Adipocyte (in vitro differentiated cells): ENCODE measurements around the gene ZSCAN29.
"Not testable (repeated sequence)": the region's sequence is repeated elsewhere in the genome, so short reads cannot be mapped to it uniquely, and the experiment has no call there.

ENCODE experiments used
- DNase-seq: peaks from one replicate; pipeline ENCODE4 v3.0.0-alpha.2; 2015; ENCODE audit warnings: low read depth
- H3K27me3 ChIP-seq: replicated peaks from 2 replicates; pipeline ENCODE4 v1.7.0; 2013; ENCODE audit warnings: mild to moderate bottlenecking, low read length, moderate library complexity; ENCODE audit not compliant: control insufficient read depth, insufficient read depth
- H3K36me3 ChIP-seq: 2 replicates; pipeline ENCODE4 v1.7.0; 2013; ENCODE audit warnings: low read length, mild to moderate bottlenecking, moderate library complexity; ENCODE audit not compliant: control insufficient read depth, insufficient read depth, severe bottlenecking
- H3K4me1 ChIP-seq: 2 replicates; pipeline ENCODE4 v1.7.0; 2013; ENCODE audit warnings: mild to moderate bottlenecking, low read length, moderate library complexity; ENCODE audit not compliant: control insufficient read depth, insufficient read depth
- H3K4me3 ChIP-seq: 2 replicates; pipeline ENCODE4 v1.7.0; 2013; ENCODE audit warnings: mild to moderate bottlenecking, low read length, moderate library complexity
- H3K9ac ChIP-seq: 2 replicates; pipeline ENCODE4 v1.7.0; 2013; ENCODE audit warnings: mild to moderate bottlenecking, low read length, moderate library complexity
- H3K9me3 ChIP-seq: 2 replicates; pipeline ENCODE4 v1.7.0; 2013; ENCODE audit warnings: mild to moderate bottlenecking, low read length, moderate library complexity; ENCODE audit not compliant: control insufficient read depth

ZSCAN29 gene

DNA sequence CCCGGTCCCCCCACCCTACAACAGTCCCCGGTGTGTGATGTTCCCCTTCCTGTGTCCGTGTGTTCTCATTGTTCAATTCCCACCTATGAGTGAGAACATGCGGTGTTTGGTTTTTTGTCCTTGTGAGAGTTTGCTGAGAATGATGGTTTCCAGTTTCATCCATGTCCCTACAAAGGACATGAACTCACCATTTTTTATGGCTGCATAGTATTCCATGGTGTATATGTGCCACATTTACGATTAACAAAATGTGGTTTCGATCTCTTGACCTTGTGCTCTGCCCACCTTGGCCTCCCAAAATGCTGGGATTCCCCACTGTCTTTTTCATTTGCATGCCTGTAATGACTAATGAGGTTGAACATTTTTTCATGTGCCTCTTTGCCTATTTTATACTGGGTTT, 22.7 kb upstream of the ZSCAN29 start:
- H3K4me3 ChIP-seq, H3K9me3 ChIP-seq, H3K27me3 ChIP-seq, H3K4me1 ChIP-seq, H3K9ac ChIP-seq, DNase-seq: not testable (repeated sequence)
- H3K36me3 ChIP-seq: peaks cover 39% of the 10 kb centered on the region

DNA sequence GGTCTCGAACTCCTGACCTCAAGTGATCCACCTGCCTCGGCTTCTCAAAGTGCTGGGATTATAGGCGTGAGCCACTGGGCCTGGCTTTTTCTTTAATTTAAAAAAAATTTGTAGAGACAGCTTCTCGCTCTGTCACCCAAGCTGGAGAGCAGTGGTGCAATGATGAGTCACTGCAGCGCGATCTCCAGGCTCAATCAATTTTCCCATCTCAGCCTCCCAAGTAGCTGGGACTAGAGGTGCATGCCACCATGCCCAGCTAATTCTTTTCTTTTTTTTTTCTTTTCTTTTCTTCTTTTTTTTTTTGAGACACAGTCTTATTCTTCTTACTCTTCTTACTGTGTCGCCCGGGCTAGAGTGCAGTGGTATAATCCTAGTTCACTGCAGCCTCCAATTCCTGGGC, 19.9 kb upstream of the ZSCAN29 start:
- no peaks in the 10 kb centered on the region for H3K4me1 ChIP-seq
- no peak for DNase-seq
- H3K4me3 ChIP-seq: no peak overlapping the region
- no peaks in the 10 kb centered on the region for H3K27me3 ChIP-seq
- H3K9ac ChIP-seq: no peak overlapping the region
- no peaks in the 10 kb centered on the region for H3K9me3 ChIP-seq
- H3K36me3 ChIP-seq: peaks cover 37% of the 10 kb centered on the region

DNA sequence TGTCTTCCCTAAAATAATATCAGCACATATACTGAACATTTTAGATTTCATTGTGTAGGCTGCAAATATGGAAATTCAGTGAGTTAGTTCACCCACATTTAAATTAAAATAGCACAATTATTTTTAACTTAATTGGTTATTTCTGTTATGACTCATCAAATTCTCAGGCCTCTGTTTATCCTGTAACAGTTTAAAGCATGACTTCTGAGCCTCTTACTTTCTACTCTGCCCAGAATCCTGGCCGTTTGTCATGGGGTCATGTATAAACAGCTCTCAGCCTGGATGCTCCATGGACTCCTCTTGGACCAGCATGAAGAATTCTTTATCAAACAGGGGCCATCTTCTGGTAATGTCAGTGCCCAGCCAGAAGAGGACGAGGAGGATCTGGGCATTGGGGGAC, 12.2 kb upstream of the ZSCAN29 start:
- Histone ChIP-seq H3K9me3 (no peaks in the 10 kb centered on the region), H3K4me3 (no peak overlapping the region), H3K4me1 (no peaks in the 10 kb centered on the region), H3K36me3 (peaks cover 63% of the 10 kb centered on the region), H3K27me3 (no peaks in the 10 kb centered on the region), H3K9ac (no peak overlapping the region)
- DNase-seq: peak; percentile 40

DNA sequence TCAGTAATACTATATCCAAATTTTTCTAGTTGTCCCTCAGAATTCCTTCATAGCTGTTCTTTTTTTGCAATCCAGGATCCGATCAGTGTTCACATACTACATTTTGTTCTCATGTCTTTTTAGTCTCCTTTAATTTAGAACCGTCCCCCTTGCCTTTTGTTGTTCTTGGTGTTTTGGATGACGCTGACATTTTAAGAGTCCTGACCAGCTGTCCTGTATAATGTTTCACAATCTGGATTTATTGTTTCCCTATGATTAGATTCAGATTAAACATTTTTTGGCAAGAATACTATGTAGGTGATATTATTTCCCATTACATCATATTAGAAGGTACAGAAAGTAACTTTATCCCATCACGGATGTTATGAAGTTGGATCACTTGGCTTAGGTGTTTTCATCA, 11.5 kb upstream of the ZSCAN29 start:
- H3K4me3 ChIP-seq: no peak overlapping the region
- no peaks in the 10 kb centered on the region for H3K4me1 ChIP-seq
- no peaks in the 10 kb centered on the region for H3K9me3 ChIP-seq
- no peak overlapping the region for H3K9ac ChIP-seq
- H3K36me3 ChIP-seq: peaks cover 62% of the 10 kb centered on the region
- H3K27me3 ChIP-seq: no peaks in the 10 kb centered on the region
- DNase-seq: no peak

DNA sequence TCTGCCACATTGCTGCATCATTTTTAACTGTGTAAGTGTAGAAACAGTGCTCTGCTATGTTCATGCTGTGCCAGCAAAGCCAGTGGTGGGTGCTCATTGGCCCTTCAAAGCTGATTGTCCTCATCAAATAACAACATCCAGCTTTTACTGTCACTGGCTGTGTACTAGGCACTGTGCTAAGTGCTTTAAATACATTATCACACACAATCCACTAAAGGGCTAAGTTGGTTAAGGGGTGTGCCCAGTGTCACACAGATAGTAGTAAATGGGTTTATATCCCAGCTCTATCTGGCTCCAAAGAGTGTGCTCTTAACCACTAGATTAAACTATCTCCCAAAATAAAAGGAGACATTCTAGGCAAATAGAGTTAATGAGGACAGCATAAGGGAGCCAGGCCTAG, 7.8 kb upstream of the ZSCAN29 start:
- no peak overlapping the region for H3K4me3 ChIP-seq
- DNase-seq: no peak
- H3K9me3 ChIP-seq: no peaks in the 10 kb centered on the region
- no peak overlapping the region for H3K9ac ChIP-seq
- peaks cover 41% of the 10 kb centered on the region for H3K36me3 ChIP-seq
- H3K27me3 ChIP-seq: no peaks in the 10 kb centered on the region
- no peaks in the 10 kb centered on the region for H3K4me1 ChIP-seq

DNA sequence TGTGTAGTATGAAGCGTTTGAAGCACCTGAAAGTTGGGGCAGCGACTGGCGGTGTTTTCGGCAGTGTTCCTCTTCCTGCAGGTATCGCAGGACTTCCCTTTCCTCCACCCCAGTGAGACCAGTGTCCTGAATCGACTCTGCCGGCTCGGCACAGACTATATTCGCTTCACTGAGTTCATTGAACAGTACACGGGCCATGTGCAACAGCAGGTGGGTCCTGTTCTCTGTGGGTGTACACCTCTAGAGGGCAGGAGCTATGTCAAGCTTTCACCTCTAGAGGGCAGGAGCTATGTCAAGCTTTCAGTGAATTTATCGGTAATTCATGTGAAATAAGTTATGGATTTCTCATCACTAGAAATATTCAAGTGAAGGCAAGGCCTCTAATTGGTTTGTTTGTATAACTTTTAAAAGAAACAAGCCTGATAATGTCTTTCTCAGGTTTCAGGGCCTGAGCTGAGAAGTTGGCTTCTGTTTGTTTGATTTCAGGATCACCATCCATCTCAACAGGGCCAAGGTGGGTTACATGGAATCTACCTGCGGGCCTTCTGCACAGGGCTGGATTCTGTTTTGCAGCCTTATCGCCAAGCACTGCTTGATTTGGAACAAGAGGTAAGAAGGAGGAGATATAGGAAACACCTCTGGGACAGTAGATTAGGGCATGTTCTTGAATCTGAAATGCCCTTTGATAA, 5.3 kb upstream of the ZSCAN29 start:
- Histone ChIP-seq H3K9ac (no peak overlapping the region), H3K27me3 (no peaks in the 10 kb centered on the region), H3K36me3 (peaks cover 31% of the 10 kb centered on the region), H3K4me1 (peaks cover 7% of the 10 kb centered on the region), H3K4me3 (no peak overlapping the region), H3K9me3 (no peaks in the 10 kb centered on the region)
- DNase-seq: peak; percentile 71

DNA sequence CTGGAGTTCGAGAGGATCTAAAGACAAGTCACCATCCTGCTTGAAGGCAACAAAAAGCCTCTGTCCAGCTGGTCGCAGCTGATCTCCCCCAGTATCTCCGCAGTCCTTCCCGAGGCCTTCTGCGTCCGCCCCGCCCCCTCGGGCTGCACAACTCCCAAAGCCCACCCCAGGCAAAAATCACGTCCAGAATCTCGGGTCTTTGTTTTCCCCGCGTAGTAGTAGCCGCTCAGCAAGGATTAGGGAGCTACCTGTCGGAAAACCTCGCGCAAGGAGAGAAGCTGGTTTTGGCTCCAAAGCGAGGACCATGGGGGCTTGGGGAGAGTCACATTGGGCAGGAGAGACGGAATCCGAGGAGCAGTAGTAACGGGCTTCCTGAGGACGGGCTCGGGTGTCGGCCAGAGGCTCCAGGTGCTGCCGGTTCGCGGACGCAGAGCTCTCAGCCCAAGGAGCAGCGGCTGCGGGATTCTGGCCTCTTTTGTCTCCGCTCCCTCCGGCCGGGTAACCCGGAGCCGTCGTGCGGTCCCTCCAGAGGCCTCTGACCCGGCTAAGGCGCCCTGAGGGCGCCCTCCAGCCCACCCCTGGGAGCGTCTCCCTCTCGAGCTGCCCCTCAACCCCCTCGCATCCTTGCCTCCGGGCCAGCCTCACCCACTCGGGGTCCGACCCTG, 401 bp downstream of the ZSCAN29 start:
- DNase-seq: peak; percentile 59

DNA sequence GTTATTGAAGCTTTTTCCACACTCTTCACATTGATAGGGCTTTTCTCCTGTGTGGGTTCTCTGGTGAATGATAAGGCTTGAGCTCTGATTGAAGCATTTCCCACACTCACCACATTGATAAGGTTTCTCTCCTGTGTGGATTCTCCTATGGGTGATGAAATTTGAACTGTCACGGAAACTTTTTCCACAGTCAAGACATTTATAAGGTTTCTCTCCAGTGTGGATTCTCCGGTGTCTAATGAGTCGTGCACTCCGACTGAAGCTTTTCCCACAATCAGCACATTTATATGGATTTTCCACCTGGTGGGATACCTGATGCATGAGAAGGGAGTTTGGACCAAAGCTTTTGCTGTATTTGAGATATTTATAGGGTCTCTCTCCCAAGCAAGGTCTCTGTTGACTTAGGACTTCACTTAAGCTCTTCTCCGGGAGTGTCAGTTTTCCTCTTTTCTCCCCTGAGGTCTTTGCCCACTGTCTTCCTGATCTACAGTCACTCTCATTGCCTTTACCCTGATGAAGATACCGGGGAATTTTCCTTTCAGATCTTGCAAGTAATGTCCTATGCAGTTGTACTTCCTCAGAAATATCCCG, 9.4 kb downstream of the ZSCAN29 start:
- Histone ChIP-seq H3K4me3 (peak overlapping the region; percentile 51), H3K9me3 (peaks cover 65% of the 10 kb centered on the region), H3K36me3 (peaks cover 88% of the 10 kb centered on the region), H3K27me3 (no peaks in the 10 kb centered on the region), H3K9ac (no peak overlapping the region), H3K4me1 (no peaks in the 10 kb centered on the region)
- DNase-seq: peak; percentile 10

More for the DNA sequence above, 401 bp downstream of the ZSCAN29 start:
- Histone ChIP-seq H3K36me3 (peaks cover 26% of the 10 kb centered on the region), H3K4me3 (peak overlapping the region; percentile 90), H3K27me3 (no peaks in the 10 kb centered on the region), H3K9me3 (no peaks in the 10 kb centered on the region), H3K9ac (peak overlapping the region; percentile 88), H3K4me1 (peaks cover 19% of the 10 kb centered on the region)

DNA sequence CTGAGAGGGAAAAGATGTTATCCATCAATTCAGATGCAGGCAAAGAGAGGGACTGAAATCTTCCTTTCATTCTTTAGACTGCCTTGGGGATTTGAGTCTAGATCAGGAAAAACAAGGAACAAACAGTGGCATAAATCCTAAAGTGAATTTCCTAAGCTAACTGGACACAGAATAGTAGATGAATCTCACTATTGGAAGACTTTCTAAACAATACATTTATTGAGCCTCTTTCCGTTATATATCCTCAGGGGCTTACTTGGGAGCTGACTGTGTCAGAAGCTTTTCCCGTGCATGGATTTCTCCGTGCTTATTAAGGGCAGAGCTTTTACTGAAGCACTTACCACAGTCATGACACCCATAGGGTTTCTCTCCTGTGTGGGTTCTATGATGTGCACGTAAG, 10.0 kb downstream of the ZSCAN29 start:
- H3K4me3 ChIP-seq: peak overlapping the region; percentile 51
- no peak for DNase-seq
- H3K27me3 ChIP-seq: no peaks in the 10 kb centered on the region
- H3K9me3 ChIP-seq: peaks cover 65% of the 10 kb centered on the region
- no peak overlapping the region for H3K9ac ChIP-seq
- peaks cover 82% of the 10 kb centered on the region for H3K36me3 ChIP-seq
- H3K4me1 ChIP-seq: no peaks in the 10 kb centered on the region

DNA sequence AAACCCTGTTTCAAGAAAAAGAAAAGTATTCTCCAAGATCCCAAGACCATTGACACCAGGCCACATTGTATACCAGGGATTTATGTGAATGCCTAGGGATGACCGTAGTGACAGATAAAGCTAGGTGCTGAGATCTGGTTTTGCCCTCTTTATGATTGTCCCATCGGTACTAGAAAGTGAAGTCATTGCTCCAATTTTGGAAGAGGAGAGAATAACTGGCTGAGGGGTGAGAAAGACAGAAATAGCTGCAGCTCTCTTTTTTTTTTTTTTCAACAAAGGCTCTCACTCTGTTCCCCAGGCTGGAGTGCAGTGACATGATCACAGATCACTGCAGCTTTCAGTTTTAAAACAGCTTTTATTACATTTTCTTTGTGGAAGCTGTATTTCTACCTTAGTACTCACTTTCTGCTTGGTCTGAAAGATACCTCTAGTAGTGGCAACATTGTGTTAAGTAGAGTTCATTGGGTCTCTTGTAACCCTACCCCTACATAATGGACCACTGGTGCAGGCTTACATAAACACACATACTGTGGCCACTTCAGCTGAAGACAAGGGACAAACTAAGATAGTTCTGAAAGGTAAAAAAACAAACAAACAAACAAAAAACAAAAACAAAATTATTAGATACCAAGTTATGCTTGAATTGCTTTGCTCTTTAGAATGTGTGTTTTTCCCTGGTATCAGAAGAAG, 18.0 kb downstream of the ZSCAN29 start:
- Histone ChIP-seq H3K36me3 (peaks cover 65% of the 10 kb centered on the region), H3K9me3 (peaks cover 1% of the 10 kb centered on the region), H3K4me3 (no peak overlapping the region), H3K27me3 (no peaks in the 10 kb centered on the region), H3K4me1 (no peaks in the 10 kb centered on the region), H3K9ac (no peak overlapping the region)
- no peak for DNase-seq

DNA sequence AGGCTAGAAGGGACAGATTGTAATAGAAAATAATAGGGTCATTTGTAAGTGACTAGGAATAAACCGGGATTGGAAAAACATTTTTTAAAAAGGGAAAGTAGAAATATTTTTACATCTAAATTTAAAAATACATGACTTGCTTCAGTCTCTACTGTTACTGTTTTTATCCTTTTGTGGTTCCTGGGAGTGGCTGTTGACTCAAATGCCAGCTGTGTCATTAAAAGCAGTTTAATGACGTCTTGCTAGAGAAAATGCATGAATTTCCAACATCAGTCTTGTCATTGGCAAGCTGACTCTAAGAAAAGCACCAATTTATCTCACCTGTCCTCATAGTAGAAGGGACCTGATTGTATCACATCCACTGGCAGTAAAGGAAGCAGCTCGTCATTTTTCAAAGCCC, 23.7 kb downstream of the ZSCAN29 start:
- no peaks in the 10 kb centered on the region for H3K9me3 ChIP-seq
- H3K36me3 ChIP-seq: peaks cover 74% of the 10 kb centered on the region
- H3K27me3 ChIP-seq: no peaks in the 10 kb centered on the region
- H3K4me3 ChIP-seq: no peak overlapping the region
- no peak overlapping the region for H3K9ac ChIP-seq
- no peak for DNase-seq
- H3K4me1 ChIP-seq: no peaks in the 10 kb centered on the region
